HG03064 (cell line): Measurements from ENCODE around the gene OR11A1.
"Not testable (repeated sequence)": the region's sequence is repeated elsewhere in the genome, so short reads cannot be mapped to it uniquely, and the experiment has no call there.

Source experiments
- ATAC-seq: cut with Tn5 transposase; IDR thresholded peaks from one replicate; pipeline ENCODE4 v1.9.1; 2021; ENCODE audit warnings: low read depth; ENCODE audit not compliant: unreplicated experiment

Gene OR11A1

DNA sequence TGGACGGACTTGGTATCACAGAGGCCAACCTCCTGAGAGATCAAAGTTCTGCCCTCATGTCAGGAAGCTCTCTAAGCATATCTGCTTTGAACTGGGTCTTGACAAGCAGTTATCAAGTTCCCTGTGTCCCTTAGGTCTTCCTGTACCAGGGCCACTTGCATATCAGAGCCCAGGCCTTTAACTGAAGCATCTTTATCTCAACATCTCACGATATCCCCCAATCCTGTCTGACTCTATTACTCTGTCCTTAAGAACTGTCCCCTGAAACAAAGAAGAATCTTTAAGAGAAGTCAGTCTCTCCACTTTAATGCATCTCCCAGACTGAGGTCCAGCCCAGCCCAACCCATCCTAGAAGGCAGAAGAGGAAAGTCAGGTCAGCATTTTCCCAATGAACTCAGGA lies 22.7 kb upstream of the OR11A1 start:
- no peak for ATAC-seq

DNA sequence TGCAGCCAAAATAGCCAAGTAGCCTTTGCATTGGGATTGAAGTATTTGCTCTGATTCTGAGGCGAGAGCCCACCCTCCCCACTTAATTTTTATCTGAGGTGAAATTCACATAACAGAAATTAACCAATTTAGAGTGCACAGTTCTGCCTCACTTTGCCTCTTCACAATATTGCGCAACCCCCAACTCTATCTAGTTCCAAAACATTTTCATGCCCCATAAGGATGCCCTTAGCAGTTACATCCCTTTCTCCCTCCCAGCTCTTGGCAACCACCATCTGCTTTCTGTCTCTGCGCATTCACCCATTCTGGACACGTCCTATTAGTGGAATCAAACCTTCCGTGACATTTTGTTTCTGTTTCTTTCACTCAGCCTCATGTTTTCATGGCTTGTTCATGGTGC lies 21.9 kb upstream of the OR11A1 start:
- no peak for ATAC-seq

- no peak for ATAC-seq
These were observed 21.1 kb upstream of the OR11A1 start for GRCh38 chr6:29477923-29478450.

GRCh38 chr6:29474996-29475395 lies 18.1 kb upstream of the OR11A1 start:
- no peak for ATAC-seq

DNA sequence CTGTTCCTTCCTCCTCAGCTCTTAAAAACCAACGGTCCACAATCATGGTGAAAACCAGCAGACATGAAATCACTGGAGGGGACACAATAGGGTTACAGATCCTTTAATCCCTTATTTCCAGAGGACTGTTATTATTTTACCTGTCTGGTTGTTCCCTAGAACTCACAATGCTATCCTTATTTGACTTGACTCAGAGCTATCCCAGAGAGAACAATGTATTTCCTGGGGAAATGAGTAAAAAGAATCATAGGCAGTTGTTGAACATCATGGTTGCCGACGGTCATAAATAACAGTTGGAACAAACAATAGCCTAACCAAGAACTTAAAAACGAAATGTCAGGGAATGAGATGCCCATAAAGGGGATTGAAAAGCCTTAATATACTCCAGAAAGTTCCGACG lies 9.4 kb upstream of the OR11A1 start:
- ATAC-seq = no peak

DNA sequence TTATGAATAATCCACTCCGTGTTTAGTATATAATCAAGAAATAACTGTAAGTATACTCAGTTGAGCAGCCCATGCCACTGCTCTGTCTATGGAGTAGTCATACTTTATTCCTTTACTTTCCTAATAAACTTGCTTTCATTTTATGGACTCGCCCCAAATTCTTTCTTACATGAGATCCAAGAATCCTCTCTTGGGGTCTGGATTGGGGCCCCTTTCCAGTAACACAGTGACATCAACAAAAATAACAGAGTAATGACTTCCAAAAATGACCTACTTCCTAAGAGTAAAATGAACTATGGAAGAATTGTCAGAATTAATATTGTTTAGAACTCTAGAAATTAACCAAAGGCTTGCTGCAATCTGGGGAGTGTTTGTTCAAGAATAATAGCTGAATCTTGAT lies 8.9 kb upstream of the OR11A1 start:
- ATAC-seq = no peak

DNA sequence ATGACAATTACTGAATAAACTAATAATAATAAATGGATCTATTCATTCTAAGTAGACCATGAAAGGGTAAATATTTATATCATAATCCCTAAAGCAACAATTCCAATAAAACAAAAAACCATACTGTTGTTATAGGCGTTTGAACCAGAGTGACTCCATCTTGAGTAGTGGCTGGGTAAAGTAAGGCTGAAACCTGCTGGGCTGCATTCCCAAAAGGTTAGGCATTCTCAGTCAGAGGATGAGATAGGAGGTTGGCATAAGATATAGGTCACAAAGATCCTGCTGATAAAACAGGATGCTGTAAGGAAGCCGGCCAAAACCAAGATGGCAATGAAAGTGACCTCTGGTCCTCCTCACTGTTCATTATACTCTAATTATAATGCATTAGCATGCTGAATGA lies 8.4 kb upstream of the OR11A1 start:
- no peak for ATAC-seq

GRCh38 chr6:29462022-29462421 lies 5.2 kb upstream of the OR11A1 start:
- ATAC-seq = no peak

- no peak for ATAC-seq
These were observed 4.3 kb upstream of the OR11A1 start for GRCh38 chr6:29461021-29461814.

DNA sequence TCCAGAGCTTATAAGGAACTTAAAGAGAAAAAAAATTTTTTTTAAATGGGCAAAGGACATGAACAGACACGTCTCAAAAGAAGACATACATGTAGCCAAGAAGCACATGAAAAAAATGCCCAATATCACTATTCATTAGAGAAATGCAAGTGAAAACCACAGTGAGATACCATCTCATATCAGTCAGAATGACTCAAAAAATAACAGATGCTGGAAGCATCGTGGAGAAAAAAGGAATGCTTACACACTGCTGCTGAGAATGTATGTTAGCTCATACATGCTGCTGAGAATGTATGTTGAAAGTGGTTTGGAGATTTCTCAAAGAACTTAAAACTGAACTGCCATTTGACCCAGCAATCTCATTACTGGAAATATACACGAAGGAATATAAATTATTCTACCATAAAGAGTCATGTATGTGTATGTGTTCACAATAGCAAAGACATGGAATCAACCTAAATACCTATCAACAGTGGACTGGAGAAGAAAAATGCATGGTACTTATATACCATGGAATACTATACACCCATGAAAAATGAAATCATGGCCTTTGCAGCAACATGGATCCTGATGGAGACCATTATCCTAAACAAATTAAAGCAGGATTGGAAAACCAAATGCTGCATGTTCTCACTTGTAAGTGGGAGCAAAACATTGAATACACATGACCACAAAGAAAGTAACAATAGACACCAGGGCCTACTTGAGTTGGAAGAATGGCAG lies 5.2 kb downstream of the OR11A1 start:
- ATAC-seq = no peak

DNA sequence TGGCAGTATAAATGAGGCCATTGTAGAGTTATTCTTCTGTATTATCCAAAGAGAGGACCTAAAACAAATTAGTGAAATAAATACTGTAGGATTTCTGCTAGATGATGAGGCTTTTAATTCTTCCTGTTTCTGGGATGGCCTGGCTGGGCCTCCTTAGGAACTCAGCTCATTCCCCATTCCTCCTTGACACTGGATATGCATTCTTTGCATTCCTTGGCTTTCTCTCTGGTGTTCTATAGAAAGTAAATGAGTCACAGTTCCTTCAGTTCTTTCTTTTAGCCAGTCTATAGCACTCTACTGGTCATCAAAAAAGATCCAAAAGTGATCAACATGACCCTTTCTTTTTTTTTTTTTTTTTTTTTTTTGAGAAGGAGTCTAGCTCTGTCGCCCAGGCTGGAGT lies 9.2 kb downstream of the OR11A1 start:
- no peak for ATAC-seq

DNA sequence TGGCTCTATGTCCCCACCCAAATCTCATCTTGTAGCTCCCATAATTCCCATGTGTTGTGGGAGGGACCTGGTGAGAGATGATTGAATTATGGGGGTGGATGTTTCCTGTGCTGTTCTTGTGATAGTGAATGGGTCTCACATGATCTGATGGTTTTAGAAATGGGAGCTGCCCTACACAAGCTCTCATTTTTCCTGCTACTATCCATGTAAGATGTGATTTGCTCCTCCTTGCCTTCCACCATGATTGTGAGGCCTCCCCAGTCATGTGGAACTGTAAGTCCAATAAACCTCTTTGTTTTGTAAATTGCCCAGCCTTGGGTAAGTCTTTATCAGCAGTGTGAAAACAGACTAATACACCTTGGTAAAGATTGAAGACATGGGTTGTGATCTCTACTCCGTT lies 12.8 kb downstream of the OR11A1 start:
- ATAC-seq = not testable (repeated sequence)

DNA sequence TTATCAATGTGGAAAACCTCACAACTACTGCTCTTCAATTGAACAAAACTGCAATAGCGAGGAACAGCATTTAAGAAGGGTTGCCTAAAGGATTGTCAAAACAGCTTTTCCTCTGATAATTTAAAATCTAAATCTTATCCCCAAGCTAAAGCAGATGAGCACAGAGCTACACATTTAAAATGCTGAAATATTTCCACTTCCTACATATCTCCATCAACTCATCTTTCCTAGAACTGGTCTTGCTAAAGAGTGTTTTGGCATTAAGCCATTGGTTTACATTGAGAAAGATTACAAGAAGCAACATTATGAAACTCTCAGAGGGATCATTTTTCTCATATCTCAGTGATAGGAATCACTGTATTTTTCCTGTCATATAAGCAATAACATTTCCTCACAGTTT lies 14.2 kb downstream of the OR11A1 start:
- ATAC-seq = no peak

GRCh38 chr6:29439006-29439405 lies 17.9 kb downstream of the OR11A1 start, which contains the start of gene OR10C1:
Gene OR10C1 (plus strand): TSS chr6:29439306. CDS start chr6:29440016, 710 bp downstream.
- ATAC-seq = no peak

DNA sequence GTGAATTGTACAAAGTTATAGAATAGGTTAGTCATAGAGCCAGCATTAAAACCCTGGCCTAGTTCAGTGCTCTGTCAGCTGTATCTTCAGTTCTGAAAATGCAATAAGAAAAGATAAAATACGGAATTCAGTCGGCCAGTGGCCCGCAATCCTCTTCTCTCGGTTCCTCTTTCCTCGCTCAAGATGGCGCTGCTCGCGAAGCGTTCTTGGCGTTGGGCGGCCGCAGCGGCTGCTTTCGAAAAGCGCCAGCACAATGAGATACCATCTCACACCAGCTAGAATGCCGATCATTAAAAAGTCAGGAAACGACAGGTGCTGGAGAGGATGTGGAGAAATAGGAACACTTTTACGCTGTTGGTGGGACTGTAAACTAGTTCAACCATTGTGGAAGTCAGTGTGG lies 20.1 kb downstream of the OR11A1 start:
- ATAC-seq = not testable (repeated sequence)

GRCh38 chr6:29426654-29427053 lies 30.2 kb downstream of the OR11A1 start:
- no peak for ATAC-seq

- ATAC-seq = no peak
These were observed 31.8 kb downstream of the OR11A1 start for GRCh38 chr6:29425075-29425474.

- ATAC-seq = no peak
These were observed 32.3 kb downstream of the OR11A1 start for GRCh38 chr6:29424575-29424974.

GRCh38 chr6:29424168-29424567 lies 32.7 kb downstream of the OR11A1 start:
- no peak for ATAC-seq

DNA sequence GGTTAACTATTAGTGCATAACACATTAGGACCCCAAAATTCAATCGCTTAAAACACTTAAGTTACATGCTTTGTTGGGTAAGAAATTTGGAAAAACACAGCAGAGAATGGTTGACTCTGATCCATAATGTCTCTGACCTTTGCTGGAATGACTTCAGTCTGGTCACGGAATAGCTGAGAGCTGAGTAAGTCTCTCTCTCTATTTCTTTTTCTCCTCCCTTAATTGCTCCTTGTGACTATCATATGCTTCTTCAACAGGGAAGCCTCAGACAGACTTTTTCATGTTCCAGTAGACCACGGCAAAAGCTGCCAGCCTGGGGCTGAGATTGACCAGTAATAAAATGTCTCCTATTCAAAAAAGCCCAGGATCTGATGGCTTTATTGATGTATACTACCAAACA lies 37.4 kb downstream of the OR11A1 start:
- no peak for ATAC-seq

- no peak for ATAC-seq
These were observed 42.3 kb downstream of the OR11A1 start, which contains the start of gene OR12D1 for GRCh38 chr6:29414588-29414987. Gene OR12D1 (plus strand): TSS chr6:29414928.

DNA sequence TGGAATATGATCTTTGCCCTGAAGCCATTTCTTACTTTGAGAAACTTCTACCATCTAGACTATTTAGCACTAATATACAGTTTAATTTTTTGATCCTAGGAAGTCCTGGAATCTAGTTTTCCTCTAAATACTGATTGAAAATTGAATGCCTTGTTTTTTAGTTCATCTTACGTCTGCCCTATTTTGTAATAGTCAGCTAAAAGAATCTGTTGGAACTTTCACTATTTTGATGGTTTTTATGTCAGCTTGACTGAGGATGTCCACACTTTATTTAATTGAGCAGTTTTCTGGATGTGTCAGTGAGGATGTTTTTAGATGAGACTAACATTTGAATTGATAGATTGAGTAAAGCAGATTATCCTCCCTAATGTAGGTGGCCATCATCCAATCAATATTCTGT lies 53.1 kb downstream of the OR11A1 start:
- no peak for ATAC-seq
